Neural crest cell (in vitro differentiated cells): Measurements from ENCODE around the gene CCKAR. TPM values are rescaled to one million over a fixed set of nuclear protein-coding genes. Genes with fewer than 3 reads are reported as not detected.

Experiments
- DNase-seq: peaks from one replicate; pipeline ENCODE4 v3.0.0; 2021; ENCODE audit warnings: low read depth, mixed read lengths, low spot score
- H3K27ac Mint-ChIP-seq: one replicate; pipeline ENCODE4 v1.8.0; 2021; ENCODE audit warnings: mild to moderate bottlenecking, mixed read lengths; ENCODE audit not compliant: unreplicated experiment
- H3K27me3 Mint-ChIP-seq: 2 replicates; pipeline ENCODE4 v1.8.0; 2021; ENCODE audit warnings: low read depth, mild to moderate bottlenecking, mixed read lengths
- H3K36me3 Mint-ChIP-seq: 2 replicates; pipeline ENCODE4 v1.8.0; 2021; ENCODE audit warnings: low read depth, mild to moderate bottlenecking, mixed read lengths
- H3K4me1 Mint-ChIP-seq: 2 replicates; pipeline ENCODE4 v1.8.0; 2021; ENCODE audit warnings: mixed read lengths
- H3K4me3 Mint-ChIP-seq: one replicate; pipeline ENCODE4 v1.8.0; 2021; ENCODE audit warnings: mild to moderate bottlenecking, mixed read lengths
- H3K9me3 Mint-ChIP-seq: 2 replicates; pipeline ENCODE4 v1.8.0; 2021; ENCODE audit warnings: mixed read lengths
- total RNA-seq: library from RNA; stranded (reverse); gene quantifications from 2 replicates; pipeline ENCODE4 v1.2.1, GENCODE V29; 2021
- TF ChIP-seq, protein P1 (sequence below): fragments of 200-600 bp; sonication (generic); conservative IDR thresholded peaks from 2 replicates; pipeline ENCODE4 v1.5.0; 2021; ENCODE audit warnings: antibody characterized with exemption, mild to moderate bottlenecking

Gene CCKAR
- total RNA-seq, 1 donor from 2014 or later: not detected

DNA sequence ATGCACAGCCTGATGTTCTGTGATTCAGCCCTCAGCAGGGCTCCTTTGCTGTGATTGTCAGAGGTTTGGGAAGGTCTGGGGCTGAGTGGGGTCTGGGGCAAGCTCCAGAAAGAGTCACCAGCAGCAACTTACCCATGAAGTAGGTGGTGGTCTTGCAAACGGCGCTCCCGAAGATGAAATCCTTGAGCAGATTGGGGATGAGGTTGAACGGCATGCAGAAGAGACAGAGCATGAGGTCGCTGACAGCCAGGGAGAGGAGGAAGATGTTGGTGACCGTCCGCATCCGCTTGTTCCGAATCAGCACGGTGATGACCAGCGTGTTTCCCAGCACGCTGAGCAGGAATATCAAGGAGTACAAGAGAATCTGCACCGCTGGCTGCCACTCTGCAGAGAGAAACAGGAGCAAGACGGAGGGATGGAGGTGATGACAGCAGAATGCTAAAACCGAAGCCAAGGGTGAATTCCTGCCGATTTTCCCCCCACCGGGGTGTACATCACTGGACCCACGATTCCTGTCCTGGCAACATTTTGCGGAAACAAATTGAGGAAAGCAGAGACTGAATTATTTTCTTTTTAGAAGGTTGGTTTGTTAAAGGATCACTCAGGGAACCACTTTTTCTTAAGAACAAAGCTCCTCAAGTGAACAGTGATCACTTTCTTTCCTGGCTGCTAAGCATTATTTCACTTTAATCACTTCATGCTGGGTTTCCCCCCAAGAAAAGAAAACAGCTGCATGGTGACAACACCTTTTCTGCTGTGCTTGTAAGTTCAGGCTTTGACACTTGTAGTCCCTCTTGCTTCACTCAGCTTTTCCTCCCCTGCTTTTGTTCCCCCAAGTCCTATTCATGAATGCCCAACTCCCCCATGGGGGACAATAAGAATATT lies 941 bp downstream of the CCKAR start:
- peaks cover 5% of the 10 kb centered on the region for H3K4me1 Mint-ChIP-seq
- TF ChIP-seq, protein P1, sequence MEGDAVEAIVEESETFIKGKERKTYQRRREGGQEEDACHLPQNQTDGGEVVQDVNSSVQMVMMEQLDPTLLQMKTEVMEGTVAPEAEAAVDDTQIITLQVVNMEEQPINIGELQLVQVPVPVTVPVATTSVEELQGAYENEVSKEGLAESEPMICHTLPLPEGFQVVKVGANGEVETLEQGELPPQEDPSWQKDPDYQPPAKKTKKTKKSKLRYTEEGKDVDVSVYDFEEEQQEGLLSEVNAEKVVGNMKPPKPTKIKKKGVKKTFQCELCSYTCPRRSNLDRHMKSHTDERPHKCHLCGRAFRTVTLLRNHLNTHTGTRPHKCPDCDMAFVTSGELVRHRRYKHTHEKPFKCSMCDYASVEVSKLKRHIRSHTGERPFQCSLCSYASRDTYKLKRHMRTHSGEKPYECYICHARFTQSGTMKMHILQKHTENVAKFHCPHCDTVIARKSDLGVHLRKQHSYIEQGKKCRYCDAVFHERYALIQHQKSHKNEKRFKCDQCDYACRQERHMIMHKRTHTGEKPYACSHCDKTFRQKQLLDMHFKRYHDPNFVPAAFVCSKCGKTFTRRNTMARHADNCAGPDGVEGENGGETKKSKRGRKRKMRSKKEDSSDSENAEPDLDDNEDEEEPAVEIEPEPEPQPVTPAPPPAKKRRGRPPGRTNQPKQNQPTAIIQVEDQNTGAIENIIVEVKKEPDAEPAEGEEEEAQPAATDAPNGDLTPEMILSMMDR: no peak
- H3K4me3 Mint-ChIP-seq: no peak overlapping the region
- no peaks in the 10 kb centered on the region for H3K36me3 Mint-ChIP-seq
- no peaks in the 10 kb centered on the region for H3K9me3 Mint-ChIP-seq
- H3K27me3 Mint-ChIP-seq: peaks cover 18% of the 10 kb centered on the region
- DNase-seq: no peak
- no peak overlapping the region for H3K27ac Mint-ChIP-seq

DNA sequence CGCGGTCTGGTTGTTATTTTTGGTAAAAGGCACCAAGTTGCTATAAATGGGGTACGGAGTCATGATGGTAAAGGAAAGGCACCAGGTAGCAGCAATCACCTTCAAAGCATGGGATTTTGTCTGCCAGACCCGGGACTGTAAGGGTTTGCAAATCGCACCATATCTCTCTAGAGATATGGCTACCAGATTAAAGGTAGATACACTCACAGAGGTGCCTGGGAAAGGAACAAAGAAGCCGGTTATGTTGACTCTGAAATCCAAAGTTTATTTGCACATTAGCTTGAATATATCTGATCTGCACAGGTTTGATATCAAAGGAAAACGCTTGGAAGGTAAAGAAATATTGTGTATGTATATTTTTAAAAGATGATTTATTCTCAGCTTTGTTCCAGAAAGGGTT lies 4.6 kb downstream of the CCKAR start:
- no peak for DNase-seq
- H3K9me3 Mint-ChIP-seq: no peaks in the 10 kb centered on the region
- TF ChIP-seq, protein P1: no peak
- H3K4me1 Mint-ChIP-seq: peaks cover 17% of the 10 kb centered on the region
- no peaks in the 10 kb centered on the region for H3K36me3 Mint-ChIP-seq
- H3K27ac Mint-ChIP-seq: no peak overlapping the region
- H3K4me3 Mint-ChIP-seq: no peak overlapping the region
- H3K27me3 Mint-ChIP-seq: peaks cover 14% of the 10 kb centered on the region

DNA sequence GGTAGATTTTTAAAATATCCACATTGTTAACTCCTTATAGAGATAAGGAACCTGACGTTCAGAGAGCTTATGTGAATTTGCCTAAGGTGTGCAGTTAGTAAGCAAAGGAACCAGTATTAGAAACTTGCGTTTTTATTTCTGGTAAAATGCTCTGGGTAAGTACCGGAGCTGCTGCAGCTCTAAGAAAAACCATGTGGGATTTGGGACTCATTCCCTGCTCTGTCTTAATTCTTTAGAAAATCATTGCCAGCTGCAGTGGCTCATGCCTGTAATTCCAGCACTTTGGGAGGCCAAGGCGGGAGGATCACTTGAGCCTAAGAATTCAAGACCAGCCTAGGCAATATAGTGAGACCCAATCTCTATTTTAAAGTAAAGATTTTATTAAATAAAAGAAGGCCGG lies 5.8 kb downstream of the CCKAR start:
- H3K9me3 Mint-ChIP-seq: no peaks in the 10 kb centered on the region
- H3K27ac Mint-ChIP-seq: no peak overlapping the region
- TF ChIP-seq, protein P1: no peak
- peaks cover 15% of the 10 kb centered on the region for H3K4me1 Mint-ChIP-seq
- no peak for DNase-seq
- peaks cover 9% of the 10 kb centered on the region for H3K27me3 Mint-ChIP-seq
- H3K4me3 Mint-ChIP-seq: no peak overlapping the region
- no peaks in the 10 kb centered on the region for H3K36me3 Mint-ChIP-seq

DNA sequence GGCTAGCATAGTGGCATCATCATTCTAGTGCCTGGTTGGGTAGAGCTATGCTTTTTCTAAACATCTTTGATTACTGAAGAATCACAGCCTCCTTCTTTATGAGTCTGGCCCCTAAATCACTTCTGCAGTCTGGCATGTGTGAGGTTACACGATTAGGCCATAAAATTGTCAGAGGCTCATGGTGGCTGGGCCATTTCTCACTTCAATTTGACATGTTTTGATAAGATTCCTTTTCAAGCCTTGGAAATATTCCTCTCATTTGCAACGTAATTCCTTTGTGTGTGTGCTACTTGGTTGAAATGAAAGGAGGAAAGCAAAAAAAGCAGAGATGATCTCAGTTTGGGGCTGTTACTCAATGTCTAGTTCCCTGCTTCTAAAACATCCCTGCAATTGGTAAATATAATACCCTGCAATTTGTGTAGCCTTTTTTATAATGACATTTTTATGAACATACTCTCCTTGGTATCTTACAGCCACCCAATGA lies 6.2 kb downstream of the CCKAR start:
- Mint-ChIP-seq H3K9me3 (no peaks in the 10 kb centered on the region), H3K27me3 (peaks cover 5% of the 10 kb centered on the region), H3K4me1 (peaks cover 18% of the 10 kb centered on the region), H3K27ac (no peak overlapping the region), H3K36me3 (no peaks in the 10 kb centered on the region), H3K4me3 (no peak overlapping the region)
- no peak for DNase-seq
- TF ChIP-seq, protein P1: no peak

DNA sequence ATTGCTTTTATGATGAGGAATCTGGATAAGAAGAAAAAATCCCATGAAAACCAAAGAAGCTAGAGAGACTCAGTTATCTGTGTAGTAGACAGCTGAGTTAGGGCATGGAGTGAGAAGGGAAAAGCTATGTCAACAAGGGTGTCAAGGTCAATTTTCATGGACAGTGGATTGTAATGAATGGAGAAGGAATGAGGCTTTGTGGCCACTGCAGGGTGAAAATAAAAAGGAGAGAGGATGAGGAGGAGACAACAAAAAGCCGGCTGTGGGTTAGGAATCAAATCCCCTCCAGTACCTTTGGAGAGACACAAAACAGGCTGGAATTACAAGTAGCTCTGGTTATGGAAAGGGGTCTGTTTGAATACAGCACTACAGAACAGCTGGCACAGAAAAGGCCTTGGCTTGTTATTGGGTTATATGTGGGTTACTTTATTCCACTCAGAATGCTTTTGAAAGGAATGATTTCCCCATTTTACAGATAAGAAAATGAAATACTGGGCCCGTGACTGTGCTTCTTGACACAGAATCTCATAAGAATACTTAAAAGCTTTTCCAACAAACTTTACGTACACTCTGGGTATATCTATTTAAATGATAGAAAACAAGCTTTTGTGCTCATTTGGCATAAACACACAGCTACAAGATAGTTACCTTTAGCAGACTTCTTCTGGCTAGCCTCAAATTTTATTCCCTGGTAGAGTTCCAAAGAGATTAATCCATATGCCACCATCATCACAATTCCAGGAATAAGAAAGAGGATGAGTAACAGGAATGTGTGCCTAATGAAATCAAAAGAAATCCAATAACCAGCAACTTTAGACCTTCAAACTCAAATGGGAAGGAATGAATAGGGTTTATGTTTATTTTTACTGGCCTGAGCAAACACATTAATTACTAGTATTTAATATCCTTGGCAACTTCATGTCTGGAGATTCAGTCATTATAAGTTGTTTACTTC lies 7.5 kb downstream of the CCKAR start:
- no peak overlapping the region for H3K27ac Mint-ChIP-seq
- no peak for DNase-seq
- peaks cover 3% of the 10 kb centered on the region for H3K27me3 Mint-ChIP-seq

More for the DNA sequence above, 7.5 kb downstream of the CCKAR start:
- peaks cover 22% of the 10 kb centered on the region for H3K4me1 Mint-ChIP-seq
- H3K36me3 Mint-ChIP-seq: no peaks in the 10 kb centered on the region
- H3K9me3 Mint-ChIP-seq: no peaks in the 10 kb centered on the region
- TF ChIP-seq, protein P1: no peak
- no peak overlapping the region for H3K4me3 Mint-ChIP-seq
